GM18502 (cell line): Measurements from ENCODE around the gene POLR2E.
"Not testable (repeated sequence)": the region's sequence is repeated elsewhere in the genome, so short reads cannot be mapped to it uniquely, and the experiment has no call there.

Experiments
- ATAC-seq: cut with Tn5 transposase; IDR thresholded peaks from one replicate; pipeline ENCODE4 v1.9.1; 2021; ENCODE audit warnings: mild to moderate bottlenecking; ENCODE audit not compliant: unreplicated experiment, poor library complexity

POLR2E gene

DNA sequence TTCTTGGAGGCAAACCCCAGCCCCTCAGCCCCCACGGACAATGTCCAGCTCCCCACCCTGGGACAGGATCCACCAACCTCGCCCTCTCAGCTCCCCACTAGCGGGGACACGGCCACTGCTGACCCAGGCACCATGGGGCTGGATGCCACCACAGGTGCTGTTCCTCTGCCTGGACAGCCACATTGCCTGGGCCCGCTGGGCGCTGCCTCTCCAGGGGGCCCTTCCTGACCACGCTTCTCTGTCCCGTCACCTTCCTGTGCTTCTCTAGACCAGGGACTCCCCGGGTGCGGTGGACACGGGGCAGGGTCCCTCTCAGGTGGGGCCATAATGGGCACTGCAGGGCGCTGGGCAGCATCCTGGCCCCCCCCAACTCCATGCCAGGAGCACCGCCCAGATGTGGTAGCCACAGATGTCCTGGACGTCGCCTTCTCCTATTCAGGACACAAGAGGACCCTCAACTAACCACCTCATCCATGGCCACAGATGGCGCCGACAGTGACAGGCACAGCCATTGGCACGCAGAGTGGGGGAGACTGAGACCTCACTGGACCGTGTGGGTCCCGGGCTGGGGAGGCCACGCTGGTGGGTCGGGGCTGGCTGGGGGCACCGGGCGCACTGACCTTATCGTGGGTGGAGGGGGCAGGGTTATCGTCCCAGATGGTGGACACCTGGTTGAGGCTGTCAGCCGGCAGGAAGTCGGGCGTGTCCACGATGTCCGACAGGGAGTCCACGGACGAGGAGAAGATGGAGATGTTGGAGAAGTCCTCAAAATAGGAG is 32.0 kb upstream of the POLR2E start:
- ATAC-seq = no peak

DNA sequence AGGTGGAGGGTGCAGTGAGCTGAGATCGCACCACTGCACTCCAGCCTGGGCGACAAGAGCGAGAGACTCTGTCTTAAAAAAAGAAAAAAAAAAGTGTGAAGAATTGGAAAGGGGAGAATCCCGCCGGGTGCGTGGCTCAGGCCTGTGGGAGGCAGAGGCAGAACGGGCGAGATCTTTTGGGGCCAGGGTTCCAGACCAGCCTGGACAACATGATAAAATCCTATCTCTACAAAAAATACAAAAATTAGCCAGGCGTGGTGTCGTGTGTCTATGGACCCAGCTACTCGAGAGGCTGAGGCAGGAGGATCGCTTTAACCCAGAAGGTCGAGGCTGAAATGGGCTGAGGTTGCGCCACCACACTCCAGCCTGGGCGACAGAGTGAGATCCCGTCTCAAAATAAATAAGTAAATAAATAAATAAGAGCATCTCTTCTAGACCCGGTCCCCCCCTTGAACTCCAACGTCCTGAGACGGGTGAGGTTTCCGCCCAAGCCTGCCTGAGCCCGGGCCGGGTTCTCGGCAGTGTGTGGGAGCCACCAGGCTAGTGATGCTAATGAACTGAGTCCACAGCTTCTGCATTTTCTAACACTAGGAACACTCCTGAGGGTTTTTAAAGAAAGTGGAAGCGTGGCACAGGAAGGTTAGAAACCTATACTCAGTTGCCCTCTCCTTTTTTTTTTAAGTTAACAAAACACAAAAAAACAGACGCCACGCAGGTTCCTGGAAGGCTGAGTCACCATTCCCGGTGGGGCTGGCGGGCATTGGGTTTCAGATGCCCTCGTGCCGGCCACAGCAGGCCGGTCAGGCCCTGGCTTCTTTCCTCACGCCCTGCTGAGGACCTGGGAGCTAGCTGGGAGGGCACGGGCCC is 30.7 kb upstream of the POLR2E start:
- ATAC-seq = no peak

DNA sequence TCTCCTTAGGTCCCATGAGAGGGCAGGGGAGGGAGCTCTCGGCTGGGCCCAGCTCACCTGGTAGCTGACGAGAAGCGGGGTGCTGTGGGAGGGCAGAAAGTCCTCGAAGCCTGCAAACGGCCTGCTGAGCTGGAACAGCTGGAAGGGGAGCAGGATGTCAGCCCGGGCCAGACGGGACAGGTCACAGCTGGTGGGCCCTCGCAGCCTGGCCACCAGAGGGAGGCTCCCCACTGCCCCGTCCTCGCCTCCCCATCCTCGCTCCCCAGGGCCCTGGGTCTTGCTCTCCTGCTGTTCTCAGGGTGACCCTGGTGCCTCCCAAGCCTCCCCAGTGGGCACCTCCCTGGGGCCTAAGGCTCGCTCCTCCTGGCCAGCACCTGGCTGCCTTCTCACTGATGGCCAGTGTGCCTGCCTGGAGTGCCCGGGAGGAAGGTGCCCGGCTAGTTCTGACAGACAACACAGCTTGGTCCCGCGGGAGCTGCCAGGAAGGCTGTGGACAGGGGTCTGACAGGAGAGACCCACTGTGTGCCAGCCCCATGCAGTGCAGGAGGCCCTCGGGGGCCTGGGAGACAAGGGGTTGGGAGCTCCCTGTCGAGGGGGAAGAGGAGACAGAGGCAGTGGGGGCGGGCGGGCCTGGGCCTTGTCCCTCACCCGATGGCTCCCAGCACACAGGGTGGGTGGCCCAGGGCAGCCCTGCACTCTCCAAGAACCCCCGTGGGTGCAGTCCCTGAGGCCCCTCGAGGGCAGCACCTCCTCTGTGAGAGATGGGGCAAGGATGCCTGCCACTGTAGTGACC is 28.9 kb upstream of the POLR2E start:
- no peak for ATAC-seq

DNA sequence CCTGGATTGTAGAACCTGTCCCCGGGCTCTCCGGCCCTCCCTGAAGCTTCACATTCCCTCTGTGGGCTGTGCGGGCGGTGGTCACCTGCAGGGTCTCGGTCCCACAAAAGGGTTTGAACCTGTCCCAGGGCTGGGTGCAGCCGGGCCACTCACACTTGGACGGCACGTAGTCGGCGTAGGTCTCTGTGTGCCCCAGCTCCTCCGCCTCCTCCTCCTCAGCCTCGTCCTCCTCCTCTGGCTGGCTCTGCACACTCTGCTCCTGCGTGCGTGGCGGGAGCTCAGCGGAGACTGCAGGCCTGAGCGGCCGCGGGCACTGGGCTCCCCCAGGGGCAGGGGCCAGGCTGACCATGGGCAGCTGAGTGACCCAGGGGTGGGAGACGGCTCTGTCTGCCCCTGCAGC is 28.2 kb upstream of the POLR2E start:
- ATAC-seq = no peak

DNA sequence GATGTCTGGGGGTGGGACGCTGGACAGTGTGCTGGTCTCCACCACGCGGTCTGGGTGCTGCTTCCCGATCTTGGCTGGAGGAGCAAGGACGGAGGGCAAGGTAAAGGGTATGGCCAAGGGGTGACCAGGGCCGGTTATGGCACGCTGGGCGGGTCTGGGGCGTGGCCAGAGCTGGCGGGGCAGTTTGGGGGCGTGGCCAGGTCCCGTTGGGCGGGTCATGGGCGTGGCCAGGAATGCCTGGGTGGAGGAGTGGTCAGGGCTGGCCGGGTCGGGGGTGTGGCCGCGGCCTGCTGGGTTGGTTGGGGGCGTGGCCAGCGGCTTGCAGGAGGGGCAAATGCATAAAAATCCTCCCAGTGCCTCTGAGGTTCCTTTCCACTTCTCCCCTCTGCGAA is 27.8 kb upstream of the POLR2E start:
- ATAC-seq = peak; percentile 63

DNA sequence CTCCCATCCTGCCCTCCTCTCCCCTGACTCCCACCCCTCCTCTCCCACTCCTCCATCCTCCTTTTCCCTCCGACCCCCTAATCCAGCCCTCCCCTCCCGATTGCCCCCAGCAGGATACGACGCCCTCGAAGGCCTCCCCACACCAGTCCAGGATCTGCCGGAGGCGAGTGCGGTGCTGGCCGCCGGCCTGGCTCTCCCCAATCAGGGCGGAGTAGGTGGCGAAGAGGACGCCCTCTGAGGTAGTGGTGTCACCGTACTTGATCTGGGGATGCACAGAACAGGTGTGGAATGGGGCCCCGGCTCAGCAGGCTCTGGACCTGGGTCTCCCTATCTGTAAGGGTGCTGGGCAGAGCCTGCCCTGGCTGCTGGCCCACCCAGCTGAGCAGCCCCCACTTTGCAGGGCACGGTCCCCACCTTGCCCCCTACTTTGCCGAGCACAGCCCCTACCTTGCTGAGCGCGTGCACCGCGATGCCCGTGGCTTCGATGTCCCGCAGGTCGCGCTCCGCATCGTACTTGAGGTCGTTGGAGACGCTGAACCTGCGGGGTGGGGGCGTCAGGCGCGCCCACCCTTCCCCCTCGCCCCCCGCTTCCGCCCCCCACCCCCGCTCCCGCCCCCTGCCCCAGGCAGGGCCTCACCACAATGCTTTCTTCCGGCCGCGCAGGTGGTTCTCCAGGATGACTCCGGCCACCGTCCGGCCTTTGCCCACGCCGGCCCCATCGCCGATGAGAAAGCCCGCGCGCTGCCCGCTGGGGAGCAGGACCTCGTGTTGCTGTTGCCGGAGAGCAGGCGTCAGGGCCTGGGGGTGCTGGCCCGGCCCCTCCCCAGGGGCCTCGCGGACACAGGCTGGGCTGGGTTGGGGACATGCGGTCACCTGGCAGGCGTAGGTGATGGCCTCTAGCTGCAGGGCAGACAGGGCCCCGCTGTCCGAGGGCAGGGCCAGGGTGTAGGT is 27.1 kb upstream of the POLR2E start:
- ATAC-seq = no peak

DNA sequence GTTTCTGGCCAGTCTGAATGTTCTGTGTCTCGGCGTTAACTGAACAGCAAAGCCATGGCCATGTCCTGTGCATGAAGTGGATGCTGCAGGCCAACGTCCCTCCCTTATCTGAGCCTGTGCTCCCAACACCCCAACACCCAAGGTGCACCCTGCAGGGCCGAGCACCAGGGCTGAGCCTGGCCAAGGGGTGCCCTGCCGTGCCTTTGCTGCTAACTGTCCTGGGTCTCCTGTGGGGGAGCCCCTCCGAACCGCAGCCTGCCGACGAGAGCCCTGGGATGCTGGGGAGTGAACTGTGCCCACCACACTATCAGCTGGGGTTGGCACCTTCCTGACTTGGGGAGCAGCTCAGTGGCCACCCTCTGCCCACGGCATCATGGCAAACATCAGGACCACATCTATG is 26.2 kb upstream of the POLR2E start:
- ATAC-seq = no peak

DNA sequence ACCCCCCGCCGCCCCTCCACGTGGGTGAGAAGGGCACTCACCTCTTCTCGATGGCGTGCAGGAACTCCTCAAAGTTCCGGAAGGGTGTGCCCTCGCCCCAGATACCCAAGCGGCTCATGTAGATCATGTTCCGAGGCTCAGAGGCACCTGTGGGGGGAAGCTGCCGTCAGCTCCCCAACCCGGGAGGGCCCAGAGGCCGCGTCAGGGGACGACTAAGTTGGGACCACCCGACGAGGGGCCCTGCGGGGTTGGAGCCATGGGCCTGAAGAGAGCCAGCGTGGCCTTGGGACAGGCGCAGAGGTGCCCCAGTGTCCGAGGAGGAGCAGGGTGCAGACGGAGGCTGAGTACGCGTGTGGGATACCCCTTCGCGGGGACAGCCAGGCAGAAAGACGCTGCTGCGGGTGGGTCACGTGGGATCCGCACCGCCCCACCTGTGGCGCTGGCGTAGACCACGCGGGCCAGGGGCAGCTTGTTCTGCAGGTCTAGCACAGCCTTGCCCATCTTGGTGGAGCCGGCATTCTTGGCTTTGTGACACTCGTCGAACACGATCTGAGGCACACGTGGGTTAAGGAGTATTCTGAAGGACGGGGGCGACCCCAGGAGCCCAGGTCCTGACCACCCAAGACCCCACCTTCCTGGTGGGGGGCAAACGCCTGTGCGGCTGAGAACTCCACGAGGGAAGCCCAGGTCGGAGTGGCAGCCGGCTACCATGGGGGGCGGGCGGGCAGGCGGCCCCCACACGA is 24.5 kb upstream of the POLR2E start:
- ATAC-seq = no peak

DNA sequence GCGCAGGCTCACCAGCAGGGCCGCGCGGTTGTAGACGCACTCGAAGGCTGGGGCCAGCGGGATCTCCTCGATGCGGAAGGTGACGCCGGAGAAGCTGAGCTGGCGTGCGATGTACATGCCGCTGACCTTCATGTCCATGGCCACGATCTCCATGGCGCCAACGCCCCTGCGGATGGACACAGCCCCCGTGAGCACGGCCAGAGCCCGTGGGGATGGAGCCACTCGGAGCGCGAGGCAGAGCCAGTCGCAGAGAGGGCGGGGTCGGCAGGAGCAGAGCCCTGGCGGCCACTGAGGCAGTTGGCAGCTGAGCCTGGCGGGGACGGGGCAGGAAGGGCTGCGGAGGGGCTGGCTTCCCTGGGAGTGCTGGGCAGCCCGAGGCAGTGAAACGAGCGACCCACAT is 23.8 kb upstream of the POLR2E start:
- ATAC-seq = no peak

DNA sequence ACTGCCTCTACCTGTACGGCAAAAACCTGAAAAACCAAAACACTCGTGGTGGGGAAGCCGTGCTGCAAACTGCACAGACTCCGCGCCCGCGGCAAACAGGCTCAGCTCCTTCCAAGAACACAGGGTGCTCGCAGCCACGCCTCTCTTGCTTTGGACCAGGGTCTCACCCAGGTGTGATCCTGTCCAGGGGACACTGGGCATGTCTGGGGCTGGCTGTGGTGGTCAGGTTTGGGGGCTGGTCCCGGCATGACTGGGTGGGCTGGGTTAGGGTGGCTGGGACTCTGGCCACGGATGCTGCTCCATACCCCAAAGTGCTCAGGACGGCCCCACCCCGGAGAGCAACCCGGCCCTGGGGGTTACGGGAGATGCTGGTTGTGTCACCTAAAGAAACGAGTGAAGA is 22.5 kb upstream of the POLR2E start:
- no peak for ATAC-seq

DNA sequence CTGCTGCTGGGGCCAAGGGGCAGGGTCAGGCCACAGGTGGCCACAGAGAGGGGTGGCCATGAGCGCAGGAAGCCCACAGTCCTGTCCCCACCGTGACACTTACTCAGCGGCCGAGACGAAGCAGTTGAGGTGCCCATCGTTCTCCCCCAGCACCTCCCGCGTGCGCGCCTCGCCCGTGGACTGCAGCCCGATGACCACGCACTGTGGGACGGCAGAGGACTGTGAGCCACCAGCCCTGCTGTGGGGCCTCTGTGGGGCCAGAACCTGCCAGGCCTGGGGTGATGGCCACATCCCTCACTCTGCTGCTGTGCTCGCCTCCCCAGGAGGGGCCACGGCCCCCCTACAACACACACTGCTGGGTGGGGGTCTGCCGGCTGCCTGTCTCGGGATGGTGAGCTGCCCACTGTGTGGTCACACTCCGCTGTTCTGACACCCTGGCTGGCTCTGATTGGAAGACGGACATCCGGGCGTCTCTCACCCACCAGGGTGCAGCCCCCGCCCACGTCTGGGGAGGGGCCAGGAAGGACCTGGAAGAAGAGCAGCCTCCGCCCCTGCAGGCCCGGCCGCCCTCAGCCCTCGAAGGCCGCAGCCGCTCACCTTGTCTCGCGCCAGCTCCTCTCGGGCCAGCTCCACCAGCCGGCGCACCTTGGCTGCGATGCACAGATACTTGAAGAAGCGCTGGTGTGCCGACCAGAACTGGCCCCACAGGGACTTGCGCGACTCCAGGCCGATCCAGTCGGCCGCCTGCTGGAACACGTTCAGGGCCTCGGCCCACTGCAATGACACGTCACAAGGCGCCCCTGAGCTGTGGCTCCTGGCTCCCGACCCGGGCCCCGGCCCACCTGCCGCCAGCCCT is 21.8 kb upstream of the POLR2E start:
- no peak for ATAC-seq

DNA sequence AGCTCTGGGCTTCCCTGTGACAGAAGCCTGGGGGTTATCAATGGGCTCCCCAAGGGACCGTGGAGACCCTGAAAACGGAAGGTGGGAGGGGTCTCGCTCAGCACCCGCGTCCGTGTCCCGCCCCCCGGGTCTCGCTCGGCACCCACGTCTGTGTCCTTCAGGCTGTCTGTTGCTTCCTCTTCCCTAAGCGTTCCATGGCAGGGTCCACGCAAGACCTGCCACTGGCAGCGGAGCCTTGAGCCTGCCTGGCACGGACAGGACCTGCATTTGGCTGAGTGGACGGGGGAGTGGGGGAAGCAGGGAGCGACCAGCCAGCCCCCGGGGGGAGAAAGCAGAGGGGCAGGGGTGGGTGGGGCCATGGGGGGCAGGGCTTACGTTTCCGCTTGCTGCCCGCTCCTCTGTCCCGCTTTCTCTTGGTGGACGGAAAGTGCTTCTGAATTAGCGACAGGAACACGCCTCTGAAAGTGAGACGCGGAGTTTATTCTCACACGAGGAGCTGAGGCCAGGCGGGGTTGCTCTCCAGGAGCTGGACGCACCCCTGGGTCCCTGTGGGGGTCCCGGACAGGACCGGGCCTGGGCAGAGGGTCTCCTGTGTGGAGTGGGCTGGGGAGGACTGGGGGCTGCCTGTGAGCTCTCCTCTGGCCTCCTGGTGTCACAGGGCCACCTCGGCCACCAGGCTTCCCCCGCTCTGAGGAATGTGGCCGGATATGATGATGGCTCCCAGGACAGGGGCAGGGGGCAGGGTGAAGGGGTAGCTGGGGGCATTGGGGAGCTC is 20.7 kb upstream of the POLR2E start:
- ATAC-seq = no peak

DNA sequence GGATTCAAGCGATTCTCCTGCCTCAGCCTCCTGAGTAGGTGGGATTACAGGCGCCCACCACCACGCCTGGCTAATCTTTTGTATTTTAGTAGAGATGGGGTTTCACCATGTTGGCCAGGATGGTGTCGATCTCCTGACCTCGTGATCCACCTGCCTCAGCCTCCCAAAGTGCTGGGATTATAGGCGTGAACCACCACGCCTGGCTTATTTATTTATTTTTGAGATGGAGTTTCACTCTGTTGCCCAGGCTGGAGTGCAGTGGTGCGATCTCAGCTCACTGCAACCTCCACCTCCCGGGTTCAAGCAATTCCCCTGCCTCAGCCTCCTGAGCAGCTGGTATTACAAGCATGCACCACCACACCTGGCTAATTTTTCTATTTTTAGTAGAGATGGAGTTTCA is 19.6 kb upstream of the POLR2E start:
- not testable (repeated sequence) for ATAC-seq

DNA sequence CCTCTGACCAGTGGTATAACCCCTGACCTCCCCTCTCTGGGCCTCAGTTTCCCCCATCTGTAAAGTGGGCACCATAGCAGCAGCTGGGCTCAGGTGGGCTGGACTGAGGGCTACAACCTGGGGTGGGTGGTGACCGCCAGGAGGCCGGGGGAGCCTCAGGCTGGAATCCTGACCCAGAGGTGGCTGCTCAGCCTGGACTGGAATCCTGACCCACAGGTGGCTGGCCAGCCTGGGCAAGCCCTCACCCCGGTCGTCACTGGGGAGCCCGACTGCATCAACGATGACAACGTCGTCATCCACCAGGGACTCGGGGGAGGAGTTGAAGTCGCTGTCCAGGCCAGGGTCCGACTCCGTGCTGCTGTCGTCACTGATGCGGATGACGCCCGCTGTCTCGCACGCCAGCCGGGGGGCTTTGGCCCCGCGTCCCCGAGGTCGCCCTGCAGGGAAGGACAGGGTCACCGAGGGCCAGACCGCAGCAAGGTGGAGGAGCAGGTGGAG is 18.9 kb upstream of the POLR2E start:
- no peak for ATAC-seq

DNA sequence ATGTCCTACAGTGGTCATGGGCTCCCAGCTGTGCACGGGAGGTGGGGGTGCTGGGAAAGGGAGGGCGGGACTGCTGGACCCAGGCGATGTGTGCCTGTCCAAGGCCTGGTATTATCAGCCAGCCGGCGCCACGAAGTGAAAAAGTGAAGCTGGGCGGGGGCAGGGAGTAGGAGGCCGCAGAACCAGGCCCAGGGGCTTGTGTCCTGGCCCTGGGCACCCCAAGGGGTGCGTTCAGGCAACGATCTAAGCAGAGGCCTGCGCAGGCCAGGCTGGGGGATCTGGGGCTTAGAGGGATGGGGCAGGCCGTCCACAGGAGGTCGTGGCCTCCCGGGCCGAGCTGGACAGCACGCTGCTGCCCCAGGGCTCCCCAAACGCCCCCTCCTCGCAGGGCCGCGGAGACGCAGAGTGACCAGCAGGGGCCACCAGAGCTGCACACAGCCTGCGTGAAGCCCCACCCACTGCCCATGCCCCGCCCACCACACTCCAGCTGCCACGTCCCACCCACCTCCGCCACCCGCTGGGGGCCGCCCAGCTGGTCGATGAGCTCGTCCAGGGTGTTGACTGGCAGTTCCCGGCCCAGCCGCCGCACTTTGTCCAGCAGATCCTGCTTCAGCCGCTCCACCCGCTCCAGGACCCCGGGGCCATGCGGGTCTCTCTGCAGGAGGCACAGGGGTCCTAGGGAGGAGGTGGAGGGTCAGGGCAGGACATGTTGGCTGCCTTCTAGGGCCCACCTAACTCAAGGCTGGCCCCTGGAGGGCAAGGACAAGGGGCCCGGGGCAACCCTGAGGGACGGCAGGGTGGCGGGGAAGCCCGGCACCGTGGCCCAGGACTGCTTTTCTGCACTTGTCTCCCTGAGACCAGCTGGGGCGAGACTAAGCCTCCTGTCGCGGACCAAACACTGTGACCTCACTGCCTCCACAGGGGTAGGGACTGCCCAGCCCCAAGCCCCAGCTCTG is 18.1 kb upstream of the POLR2E start:
- ATAC-seq = peak; percentile 58
